SJSA1 (cell line): ENCODE data around the gene TDRD1. TPM values are rescaled to one million over a fixed set of nuclear protein-coding genes. Genes with fewer than 3 reads are reported as not detected.

Experiments used
- DNase-seq, 2 experiments: peaks; one replicate each; pipeline ENCODE4 v3.0.0-alpha.2; 2015 to 2020; ENCODE audit warnings: low spot score in 2 of 2, low read depth in 1 of 2
- H3K27ac ChIP-seq: fragments of 250-450 bp; sonication (Bioruptor Pico); 2 replicates; pipeline ENCODE4 v1.5.1; 2020; ENCODE audit warnings: mild to moderate bottlenecking, moderate library complexity
- H3K27me3 ChIP-seq: fragments of 250-450 bp; sonication (Bioruptor Pico); replicated peaks from 2 replicates; pipeline ENCODE4 v1.5.1; 2020; ENCODE audit warnings: mild to moderate bottlenecking, moderate library complexity
- H3K36me3 ChIP-seq: fragments of 250-450 bp; sonication (Bioruptor Pico); 2 replicates; pipeline ENCODE4 v1.5.1; 2020; ENCODE audit warnings: mild to moderate bottlenecking
- H3K4me1 ChIP-seq: fragments of 250-450 bp; sonication (Bioruptor Pico); replicated peaks from 2 replicates; pipeline ENCODE4 v1.6.1; 2021; ENCODE audit warnings: mild to moderate bottlenecking
- H3K4me3 ChIP-seq: fragments of 250-450 bp; sonication (Bioruptor Pico); 2 replicates; pipeline ENCODE4 v1.5.1; 2020; ENCODE audit warnings: mild to moderate bottlenecking
- H3K9me3 ChIP-seq: fragments of 250-450 bp; sonication (Bioruptor Pico); replicated peaks from 2 replicates; pipeline ENCODE4 v1.5.1; 2020; ENCODE audit warnings: mild to moderate bottlenecking
- total RNA-seq: library from RNA; depleted of rRNA; stranded (reverse); fragments of >200 nt; shearing (Covaris generic); gene quantifications from 2 replicates; pipeline ENCODE4 v1.2.3, GENCODE V29; 2014

The TDRD1 gene
- total RNA-seq, 1 experiment from 2014 or later: not detected

DNA sequence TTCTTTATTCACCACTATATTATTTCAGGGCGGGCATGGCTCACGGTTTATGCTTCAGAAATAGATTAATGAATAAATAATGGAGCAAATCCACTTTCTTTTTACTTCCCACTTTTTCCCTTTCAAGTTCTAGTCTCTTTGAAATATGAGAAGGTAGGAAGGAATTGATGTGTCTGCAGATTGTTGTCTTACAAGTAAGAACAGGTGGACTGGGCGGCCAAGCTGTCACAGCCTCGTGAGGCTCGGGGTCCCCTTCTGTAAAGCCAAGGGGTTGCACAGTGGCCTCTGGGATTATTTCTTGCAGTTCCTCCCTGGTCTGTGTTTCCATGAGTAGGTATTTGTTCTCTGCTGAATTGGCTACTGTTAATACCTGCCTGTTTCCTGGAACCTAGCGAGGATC, 71.1 kb downstream of the TDRD1 start:
- Histone ChIP-seq H3K36me3 (no peaks in the 10 kb centered on the region), H3K27ac (no peak overlapping the region), H3K9me3 (no peaks in the 10 kb centered on the region), H3K4me3 (no peak overlapping the region), H3K4me1 (no peaks in the 10 kb centered on the region), H3K27me3 (no peaks in the 10 kb centered on the region)
- no peak for DNase-seq

DNA sequence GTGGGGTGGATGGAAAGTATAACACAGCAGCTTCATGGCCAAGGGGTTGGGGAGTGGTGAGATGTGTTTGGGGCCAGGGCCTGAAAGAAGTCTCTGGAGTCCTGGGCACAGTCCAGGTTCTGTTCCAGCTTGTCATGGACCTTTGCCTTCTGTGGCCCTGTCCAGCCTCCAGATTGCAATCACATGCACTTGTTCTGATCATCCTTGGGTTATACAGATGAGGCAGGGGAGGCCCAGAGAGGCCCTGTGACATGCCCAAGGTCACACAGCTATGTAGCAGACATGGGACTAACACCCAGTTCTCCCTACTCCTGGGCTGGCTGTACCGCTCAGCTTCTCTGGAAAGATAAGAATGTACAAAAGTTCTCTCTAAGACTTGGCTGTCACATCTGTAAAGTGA, 71.6 kb downstream of the TDRD1 start:
- Histone ChIP-seq H3K36me3 (no peaks in the 10 kb centered on the region), H3K9me3 (no peaks in the 10 kb centered on the region), H3K4me3 (no peak overlapping the region), H3K27ac (no peak overlapping the region), H3K27me3 (no peaks in the 10 kb centered on the region), H3K4me1 (no peaks in the 10 kb centered on the region)
- no peak for DNase-seq

- Histone ChIP-seq H3K4me1 (no peaks in the 10 kb centered on the region), H3K36me3 (no peaks in the 10 kb centered on the region), H3K27me3 (no peaks in the 10 kb centered on the region), H3K9me3 (no peaks in the 10 kb centered on the region), H3K27ac (no peak overlapping the region), H3K4me3 (no peak overlapping the region)
- DNase-seq: no peak
These were observed 72.9 kb downstream of the TDRD1 start for GRCh38 chr10:114252092-114252491.

DNA sequence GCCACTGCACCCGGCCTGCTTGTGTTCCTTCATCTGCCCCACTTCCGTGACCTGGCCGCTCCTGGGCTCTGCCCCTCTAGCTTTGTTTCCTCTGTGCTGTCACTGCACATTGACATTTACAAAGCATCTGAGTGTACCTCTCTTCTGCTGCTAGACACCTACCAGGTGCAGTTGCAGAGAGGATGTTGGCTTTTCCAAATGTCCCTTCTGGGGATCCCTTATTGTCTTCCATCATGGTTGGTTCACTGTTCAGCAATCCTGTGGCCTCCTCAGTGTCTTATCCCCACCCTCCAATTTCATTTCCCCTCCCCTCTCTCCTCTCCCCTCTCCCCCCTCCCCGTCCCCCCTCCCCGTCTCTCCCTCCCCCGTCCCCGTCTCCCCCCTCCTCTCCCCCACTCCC, 73.7 kb downstream of the TDRD1 start:
- H3K9me3 ChIP-seq: no peaks in the 10 kb centered on the region

DNA sequence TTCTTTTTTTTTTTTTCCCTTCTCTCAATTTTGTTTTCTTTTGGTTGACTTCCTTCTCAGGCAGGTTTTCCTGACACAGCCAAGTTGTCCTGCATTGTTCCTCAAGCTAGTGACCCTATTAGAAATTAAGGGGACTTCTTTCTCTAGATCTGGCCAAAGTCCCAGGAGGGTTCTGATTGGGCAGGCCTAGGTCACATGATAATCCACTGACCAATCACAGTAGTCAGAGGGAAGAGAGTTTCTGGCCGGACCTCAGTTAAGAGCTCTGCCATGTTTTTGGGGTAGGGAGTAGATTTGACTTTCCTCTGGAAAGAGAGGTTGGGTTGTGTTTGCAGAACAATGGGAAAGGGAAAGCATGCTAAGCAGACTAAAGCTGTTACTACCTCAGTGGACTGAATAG, 76.1 kb downstream of the TDRD1 start:
- peaks cover 10% of the 10 kb centered on the region for H3K4me1 ChIP-seq
- DNase-seq: no peak
- no peaks in the 10 kb centered on the region for H3K36me3 ChIP-seq
- no peak overlapping the region for H3K27ac ChIP-seq
- H3K9me3 ChIP-seq: no peaks in the 10 kb centered on the region
- H3K4me3 ChIP-seq: no peak overlapping the region
- no peaks in the 10 kb centered on the region for H3K27me3 ChIP-seq

More for the DNA sequence above, 73.7 kb downstream of the TDRD1 start:
- Histone ChIP-seq H3K36me3 (no peaks in the 10 kb centered on the region), H3K27ac (no peak overlapping the region), H3K27me3 (no peaks in the 10 kb centered on the region), H3K4me3 (no peak overlapping the region), H3K4me1 (peaks cover 1% of the 10 kb centered on the region; the same call in 1 of the 2 replicates)
- DNase-seq: no peak

DNA sequence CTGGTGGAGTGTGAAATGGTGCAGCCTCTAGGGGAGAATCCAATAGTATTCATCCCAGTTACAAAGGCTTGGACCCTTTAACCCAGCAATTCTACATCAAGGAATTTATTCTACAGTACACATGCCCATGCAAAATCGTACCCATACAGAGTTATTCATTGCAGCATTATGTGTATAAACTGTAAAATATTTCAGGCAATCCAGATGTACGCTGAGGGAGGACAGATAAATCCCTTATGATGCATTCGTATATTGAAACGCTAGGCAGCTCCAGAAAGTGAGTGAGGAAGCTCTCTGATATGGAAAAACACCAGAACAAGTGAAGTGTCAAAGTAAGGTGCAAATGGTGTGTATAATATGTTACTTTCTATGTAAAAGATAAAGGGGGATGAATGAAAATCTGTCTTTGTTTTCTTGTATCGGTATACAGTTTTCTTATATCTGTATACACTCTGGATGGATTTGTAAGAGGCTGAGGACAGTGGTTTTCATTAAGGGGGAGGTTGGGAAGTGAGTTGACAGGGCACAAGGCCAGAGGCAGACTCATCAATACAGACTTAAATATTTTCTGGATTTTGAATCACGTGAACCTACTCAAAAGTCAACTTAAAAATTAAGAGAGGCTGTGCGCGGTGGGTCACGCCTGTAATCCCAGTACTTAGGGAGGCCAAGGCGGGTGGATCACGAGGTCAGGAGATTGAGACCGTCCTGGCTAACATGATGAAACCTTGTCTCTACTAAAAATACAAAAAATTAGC, 77.0 kb downstream of the TDRD1 start:
- peaks cover 19% of the 10 kb centered on the region for H3K4me1 ChIP-seq
- H3K27me3 ChIP-seq: no peaks in the 10 kb centered on the region
- H3K4me3 ChIP-seq: no peak overlapping the region
- H3K36me3 ChIP-seq: no peaks in the 10 kb centered on the region
- H3K27ac ChIP-seq: no peak overlapping the region
- no peak for DNase-seq
- H3K9me3 ChIP-seq: no peaks in the 10 kb centered on the region

- DNase-seq: no peak
- H3K27ac ChIP-seq: no peak overlapping the region
- no peaks in the 10 kb centered on the region for H3K9me3 ChIP-seq
- H3K4me1 ChIP-seq: peaks cover 25% of the 10 kb centered on the region
- no peaks in the 10 kb centered on the region for H3K27me3 ChIP-seq
- no peak overlapping the region for H3K4me3 ChIP-seq
- H3K36me3 ChIP-seq: no peaks in the 10 kb centered on the region
These were observed 77.7 kb downstream of the TDRD1 start for GRCh38 chr10:114256822-114257221.

DNA sequence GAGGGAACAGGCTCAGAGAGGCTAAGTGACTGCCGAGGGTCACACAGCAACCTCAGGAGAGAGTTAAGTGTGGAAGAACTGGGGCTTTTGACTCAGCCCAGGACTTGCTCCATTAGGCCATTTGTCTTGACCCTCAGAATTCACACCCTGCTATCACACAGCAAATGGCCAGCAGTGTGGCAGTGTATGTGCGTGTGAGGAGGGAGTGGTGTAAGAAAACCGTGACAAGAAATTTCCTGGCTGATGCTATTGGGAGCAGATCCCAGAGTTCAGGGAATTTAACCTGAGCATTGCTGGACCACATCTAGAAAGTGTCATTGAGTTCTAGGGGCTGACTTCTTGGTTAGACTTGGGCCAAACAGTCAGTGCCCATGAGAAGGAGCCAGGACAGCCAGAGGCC, 78.3 kb downstream of the TDRD1 start:
- Histone ChIP-seq H3K9me3 (no peaks in the 10 kb centered on the region), H3K27ac (no peak overlapping the region), H3K36me3 (no peaks in the 10 kb centered on the region), H3K4me3 (no peak overlapping the region), H3K4me1 (peaks cover 25% of the 10 kb centered on the region), H3K27me3 (no peaks in the 10 kb centered on the region)
- no peak for DNase-seq

DNA sequence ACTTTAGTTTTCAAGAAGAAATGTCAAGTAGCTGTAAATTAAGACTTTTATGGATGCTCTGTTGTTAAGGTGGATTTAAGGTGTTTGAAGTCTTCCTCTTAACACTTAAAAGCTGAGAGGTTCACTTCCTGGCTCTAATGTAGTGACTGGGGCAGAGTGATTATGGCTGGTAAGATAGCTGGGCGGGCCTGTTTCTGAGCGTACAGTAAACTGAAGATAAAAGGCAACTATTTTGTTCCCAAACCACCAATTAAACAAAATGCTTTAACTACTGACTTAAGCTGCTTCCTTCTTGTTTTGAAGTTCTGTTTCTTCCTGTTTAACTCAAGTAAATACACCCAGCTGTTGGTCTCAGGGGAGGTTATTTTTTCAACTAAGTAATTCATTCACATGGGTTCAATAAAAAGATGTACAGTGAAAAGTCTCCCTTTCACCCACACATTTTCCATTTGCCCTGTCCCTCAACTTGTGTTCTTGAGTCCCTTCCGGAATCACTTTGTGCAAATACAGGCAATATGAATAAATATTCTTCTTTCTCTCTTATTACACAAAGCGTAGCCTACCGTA, 79.2 kb downstream of the TDRD1 start:
- H3K4me3 ChIP-seq: no peak overlapping the region
- DNase-seq: peak in 1 of 2 experiments; percentile 7
- H3K9me3 ChIP-seq: no peaks in the 10 kb centered on the region

GRCh38 chr10:114259824-114260223, 80.7 kb downstream of the TDRD1 start:
- peaks cover 25% of the 10 kb centered on the region for H3K4me1 ChIP-seq

More for the DNA sequence above, 79.2 kb downstream of the TDRD1 start:
- H3K4me1 ChIP-seq: peaks cover 25% of the 10 kb centered on the region
- no peaks in the 10 kb centered on the region for H3K27me3 ChIP-seq
- H3K27ac ChIP-seq: no peak overlapping the region
- no peaks in the 10 kb centered on the region for H3K36me3 ChIP-seq

GRCh38 chr10:114260366-114260765, 81.2 kb downstream of the TDRD1 start:
- Histone ChIP-seq H3K4me3 (no peak overlapping the region), H3K27me3 (no peaks in the 10 kb centered on the region), H3K27ac (no peak overlapping the region; the same call in 1 of the 2 replicates), H3K9me3 (no peaks in the 10 kb centered on the region), H3K36me3 (no peaks in the 10 kb centered on the region), H3K4me1 (peaks cover 25% of the 10 kb centered on the region)
- DNase-seq: no peak

More at GRCh38 chr10:114259824-114260223, 80.7 kb downstream of the TDRD1 start:
- Histone ChIP-seq H3K27ac (no peak overlapping the region), H3K4me3 (no peak overlapping the region), H3K36me3 (no peaks in the 10 kb centered on the region), H3K9me3 (no peaks in the 10 kb centered on the region), H3K27me3 (no peaks in the 10 kb centered on the region)
- DNase-seq: no peak

- DNase-seq: peak in 1 of 2 experiments; percentile 54
- Histone ChIP-seq H3K36me3 (no peaks in the 10 kb centered on the region), H3K4me1 (peaks cover 25% of the 10 kb centered on the region), H3K9me3 (no peaks in the 10 kb centered on the region), H3K27me3 (no peaks in the 10 kb centered on the region), H3K4me3 (no peak overlapping the region), H3K27ac (peak overlapping the region; percentile 29; the same call in 1 of the 2 replicates)
These were observed 81.9 kb downstream of the TDRD1 start for GRCh38 chr10:114261076-114261475.

GRCh38 chr10:114262496-114262895, 83.3 kb downstream of the TDRD1 start:
- Histone ChIP-seq H3K4me3 (no peak overlapping the region), H3K36me3 (no peaks in the 10 kb centered on the region), H3K27ac (no peak overlapping the region), H3K27me3 (no peaks in the 10 kb centered on the region), H3K9me3 (no peaks in the 10 kb centered on the region), H3K4me1 (peaks cover 25% of the 10 kb centered on the region)
- DNase-seq: no peak

GRCh38 chr10:114265392-114266053, 86.4 kb downstream of the TDRD1 start:
- Histone ChIP-seq H3K27ac (no peak overlapping the region), H3K4me3 (no peak overlapping the region), H3K36me3 (no peaks in the 10 kb centered on the region), H3K4me1 (peaks cover 14% of the 10 kb centered on the region), H3K27me3 (no peaks in the 10 kb centered on the region), H3K9me3 (no peaks in the 10 kb centered on the region)
- no peak for DNase-seq
